Cardiac fibroblast (primary cell): ENCODE measurements around the gene RNF112.
A peak's percentile ranks its signal among the peaks of the same experiment; 100 is the strongest.

Experiments
- DNase-seq, 2 donors: peaks; one replicate each; pipeline versions ENCODE4 v3.0.0 to v3.0.0-alpha.2; 2010; ENCODE audit warnings: low read depth in 2 of 2
- H3K4me3 ChIP-seq, 2 donors: replicated peaks in 1 of 2; 1 replicate in 1 of 2; 2 replicates in 1 of 2; pipeline ENCODE4 v1.5.1; 2011; ENCODE audit warnings: low read depth in 2 of 2, low read length in 2 of 2, mild to moderate bottlenecking in 2 of 2, moderate library complexity in 1 of 2
- CTCF ChIP-seq: IDR thresholded peaks from one replicate; pipeline ENCODE4 v1.5.1; 2011; ENCODE audit warnings: low read depth, mild to moderate bottlenecking, low read length, inconsistent platforms

Gene RNF112

GRCh38 chr17:19407601-19408345, 3.3 kb upstream of the RNF112 start:
- no peak for TF ChIP-seq CTCF
- no peak for DNase-seq
- no peak overlapping the region for H3K4me3 ChIP-seq

DNA sequence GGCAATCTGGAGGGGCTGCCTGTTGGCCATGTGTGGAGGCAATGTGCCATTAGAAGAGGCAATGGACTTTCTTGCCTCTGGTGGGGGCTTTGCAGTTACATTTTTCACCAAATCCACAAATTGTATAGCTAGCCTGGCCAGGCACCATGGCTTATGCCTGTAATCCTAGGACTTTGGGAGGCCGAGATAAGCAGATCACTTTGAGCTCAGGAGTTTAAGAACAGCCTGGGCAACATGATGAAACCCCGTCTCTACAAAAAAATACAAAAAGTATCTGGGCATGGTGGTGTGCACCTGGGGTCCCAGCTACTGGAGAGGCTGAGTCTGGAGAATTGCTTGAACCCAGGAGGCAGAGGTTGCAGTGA, 2.7 kb upstream of the RNF112 start:
- DNase-seq, result no peak
- H3K4me3 ChIP-seq, result no peak overlapping the region
- TF ChIP-seq CTCF, result no peak

- no peak for DNase-seq
- no peak for TF ChIP-seq CTCF
- no peak overlapping the region for H3K4me3 ChIP-seq
Measured at GRCh38 chr17:19409066-19409465, 2.0 kb upstream of the RNF112 start.

DNA sequence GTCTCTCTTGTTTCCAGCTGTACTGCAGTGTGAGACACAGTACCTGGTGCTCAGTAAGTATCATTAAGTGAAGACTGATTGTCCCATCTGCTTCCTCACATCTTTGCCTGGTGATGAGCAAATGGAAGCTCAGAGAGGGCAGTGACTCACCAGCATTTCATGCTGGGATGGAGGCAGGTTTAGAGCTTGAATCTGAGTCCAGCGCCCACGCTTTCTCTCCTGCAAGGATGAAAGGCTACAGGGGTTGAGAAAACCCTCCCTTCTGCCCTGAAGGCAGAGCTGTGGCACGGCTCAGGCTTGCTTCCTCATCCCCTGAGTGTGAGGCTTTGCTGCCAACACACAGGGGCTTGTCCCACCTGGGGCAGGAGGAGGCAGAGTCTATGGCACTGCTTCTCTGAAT, 1.5 kb upstream of the RNF112 start:
- DNase-seq, result peak; percentile 44 to 61
- H3K4me3 ChIP-seq, result no peak overlapping the region
- no peak for TF ChIP-seq CTCF

GRCh38 chr17:19410091-19410490, 941 bp upstream of the RNF112 start:
- H3K4me3 ChIP-seq, result no peak overlapping the region
- no peak for TF ChIP-seq CTCF
- no peak for DNase-seq

DNA sequence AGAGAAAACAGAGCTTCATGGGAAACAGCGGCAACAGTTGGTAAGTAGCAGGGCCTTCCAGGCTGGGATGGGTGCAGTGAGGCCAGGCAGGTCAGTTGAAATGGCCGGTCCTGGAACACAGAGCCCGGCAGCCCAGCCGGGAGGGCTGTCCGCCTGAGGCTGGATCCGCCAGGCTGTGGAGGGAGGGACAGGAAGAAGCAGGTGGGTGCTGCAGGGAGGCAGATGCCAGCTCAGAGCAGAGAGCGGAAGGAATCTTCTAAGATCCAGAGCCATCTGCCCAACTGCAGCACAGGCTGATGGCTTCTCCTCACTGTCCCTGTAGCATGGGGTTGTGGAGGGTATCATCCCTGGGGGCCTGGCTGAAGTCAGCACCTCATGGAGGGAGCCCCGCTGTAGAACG, 599 bp downstream of the RNF112 start:
- no peak for DNase-seq
- TF ChIP-seq CTCF, result no peak
- H3K4me3 ChIP-seq, result no peak overlapping the region

DNA sequence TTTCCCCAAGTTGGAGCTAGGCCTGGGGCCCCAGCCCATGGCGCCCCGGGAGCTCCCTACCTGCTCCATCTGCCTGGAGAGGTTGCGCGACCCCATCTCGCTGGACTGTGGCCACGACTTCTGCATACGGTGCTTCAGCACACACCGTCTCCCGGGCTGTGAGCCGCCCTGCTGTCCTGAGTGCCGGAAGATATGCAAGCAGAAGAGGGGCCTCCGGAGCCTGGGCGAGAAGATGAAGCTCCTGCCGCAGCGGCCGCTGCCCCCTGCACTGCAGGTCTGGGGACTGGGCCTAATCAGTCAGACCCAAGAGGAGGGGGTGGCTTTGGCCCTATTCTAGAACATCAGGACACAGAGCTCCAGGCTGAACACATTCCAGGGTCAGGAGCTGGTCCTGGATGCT, 1.5 kb downstream of the RNF112 start:
- no peak for DNase-seq
- no peak overlapping the region for H3K4me3 ChIP-seq
- TF ChIP-seq CTCF, result no peak
